Right atrium auricular region (tissue), 2 donors: ENCODE results near the gene GRK5. TPM values are rescaled to one million over a fixed set of nuclear protein-coding genes. Genes with fewer than 3 reads are reported as not detected.

Experiments
- DNase-seq: peaks from one replicate; pipeline ENCODE4 v3.0.0-alpha.2; 2019; ENCODE audit warnings: low spot score
- H3K27ac ChIP-seq, 2 donors: fragments of 200-600 bp; sonication (generic); 1 replicate in 1 of 2; 2 replicates in 1 of 2; pipeline ENCODE4 v1.5.1; 2016 to 2019
- H3K27me3 ChIP-seq, 2 donors: fragments of 200-600 bp; sonication (generic); one replicate each; pipeline versions ENCODE4 v1.5.1 to v1.6.0; 2017 to 2019
- H3K36me3 ChIP-seq: fragments of 200-600 bp; sonication (generic); one replicate; pipeline ENCODE4 v1.5.1; 2016
- H3K4me1 ChIP-seq, 2 donors: fragments of 200-600 bp; sonication (generic); one replicate each; pipeline versions ENCODE4 v1.5.1 to v1.6.0; 2017 to 2019
- H3K4me3 ChIP-seq, 2 donors: fragments of 200-600 bp; sonication (generic); 1 replicate in 1 of 2; 2 replicates in 1 of 2; pipeline ENCODE4 v1.5.1; 2017 to 2019; ENCODE audit warnings: mild to moderate bottlenecking in 1 of 2, moderate library complexity in 1 of 2
- H3K9me3 ChIP-seq, 2 donors: fragments of 200-600 bp; sonication (generic); one replicate each; pipeline ENCODE4 v1.5.1; 2019
- total RNA-seq, 2 donors: library from RNA; depleted of rRNA; stranded (reverse); fragments of >200 nt; gene quantifications; one replicate each; pipeline ENCODE4 v1.1.0, GENCODE V29; 2016
- TF ChIP-seq, protein P1 (sequence below), 2 donors: fragments of 200-600 bp; sonication (generic); IDR thresholded peaks; one replicate each; pipeline ENCODE4 v1.5.1; 2019; ENCODE audit warnings: antibody characterized with exemption in 2 of 2

Gene GRK5
- total RNA-seq, 2 donors from 2014 or later = 19.2 to 53.8 TPM

DNA sequence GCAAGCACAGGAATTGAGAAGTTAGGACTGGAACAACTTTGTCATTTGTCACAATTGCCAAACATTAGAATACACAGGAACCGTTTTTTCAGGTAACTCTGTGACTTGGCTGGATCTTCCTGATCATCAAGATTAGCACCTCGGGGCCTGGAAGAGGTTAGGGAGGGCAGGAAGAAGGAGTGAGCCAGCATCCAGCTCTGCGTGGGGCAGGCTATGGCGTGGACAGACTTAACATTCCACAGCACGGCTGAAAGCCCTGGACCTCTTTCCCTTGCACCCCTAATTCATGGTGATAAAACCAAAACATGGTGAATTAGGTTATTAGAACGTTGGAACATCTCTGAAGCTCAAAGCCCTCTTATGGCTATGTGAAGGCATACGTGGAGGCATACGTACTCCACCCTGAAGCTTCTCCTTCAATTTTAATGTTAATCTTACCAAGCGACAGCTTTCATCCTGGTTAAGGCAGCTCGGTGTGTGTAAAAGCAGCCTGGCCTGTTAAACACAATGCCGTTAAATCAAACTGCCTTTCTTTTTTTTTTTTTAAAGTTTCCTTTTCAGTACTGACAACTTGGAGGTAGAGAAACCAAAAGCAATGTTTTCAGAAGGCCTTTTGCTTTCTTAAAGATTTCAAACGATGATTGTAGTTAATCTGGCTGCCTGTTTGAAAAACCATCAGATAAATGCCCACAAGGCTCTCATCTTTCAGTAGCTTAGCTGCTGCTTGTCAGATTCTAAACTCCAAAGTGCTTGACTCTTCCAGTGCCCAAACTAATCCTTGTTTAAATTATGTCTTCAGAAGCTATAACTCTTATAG is 4.5 kb downstream of the GRK5 start:
- H3K4me3 ChIP-seq = peak overlapping the region in 1 of 2 donors; percentile 15
- peaks cover 0 to 63% of the 10 kb centered on the region in 2 donors for H3K4me1 ChIP-seq
- DNase-seq = no peak
- no peaks in the 10 kb centered on the region for H3K9me3 ChIP-seq
- no peaks in the 10 kb centered on the region for H3K36me3 ChIP-seq
- H3K27ac ChIP-seq = peak overlapping the region; percentile 98
- TF ChIP-seq, protein P1, sequence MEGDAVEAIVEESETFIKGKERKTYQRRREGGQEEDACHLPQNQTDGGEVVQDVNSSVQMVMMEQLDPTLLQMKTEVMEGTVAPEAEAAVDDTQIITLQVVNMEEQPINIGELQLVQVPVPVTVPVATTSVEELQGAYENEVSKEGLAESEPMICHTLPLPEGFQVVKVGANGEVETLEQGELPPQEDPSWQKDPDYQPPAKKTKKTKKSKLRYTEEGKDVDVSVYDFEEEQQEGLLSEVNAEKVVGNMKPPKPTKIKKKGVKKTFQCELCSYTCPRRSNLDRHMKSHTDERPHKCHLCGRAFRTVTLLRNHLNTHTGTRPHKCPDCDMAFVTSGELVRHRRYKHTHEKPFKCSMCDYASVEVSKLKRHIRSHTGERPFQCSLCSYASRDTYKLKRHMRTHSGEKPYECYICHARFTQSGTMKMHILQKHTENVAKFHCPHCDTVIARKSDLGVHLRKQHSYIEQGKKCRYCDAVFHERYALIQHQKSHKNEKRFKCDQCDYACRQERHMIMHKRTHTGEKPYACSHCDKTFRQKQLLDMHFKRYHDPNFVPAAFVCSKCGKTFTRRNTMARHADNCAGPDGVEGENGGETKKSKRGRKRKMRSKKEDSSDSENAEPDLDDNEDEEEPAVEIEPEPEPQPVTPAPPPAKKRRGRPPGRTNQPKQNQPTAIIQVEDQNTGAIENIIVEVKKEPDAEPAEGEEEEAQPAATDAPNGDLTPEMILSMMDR (IDR thresholded peaks at IDR 0.05) = no peak
- H3K27me3 ChIP-seq = no peaks in the 10 kb centered on the region

- DNase-seq = no peak
- Histone ChIP-seq H3K9me3 (no peaks in the 10 kb centered on the region), H3K4me3 (no peak overlapping the region), H3K36me3 (no peaks in the 10 kb centered on the region), H3K4me1 (peaks cover 0 to 81% of the 10 kb centered on the region in 2 donors), H3K27ac (no peak overlapping the region), H3K27me3 (no peaks in the 10 kb centered on the region)
- TF ChIP-seq, protein P1 (IDR thresholded peaks at IDR 0.05) = no peak
Observed at GRCh38 chr10:119215371-119215770, 8.0 kb downstream of the GRK5 start.

DNA sequence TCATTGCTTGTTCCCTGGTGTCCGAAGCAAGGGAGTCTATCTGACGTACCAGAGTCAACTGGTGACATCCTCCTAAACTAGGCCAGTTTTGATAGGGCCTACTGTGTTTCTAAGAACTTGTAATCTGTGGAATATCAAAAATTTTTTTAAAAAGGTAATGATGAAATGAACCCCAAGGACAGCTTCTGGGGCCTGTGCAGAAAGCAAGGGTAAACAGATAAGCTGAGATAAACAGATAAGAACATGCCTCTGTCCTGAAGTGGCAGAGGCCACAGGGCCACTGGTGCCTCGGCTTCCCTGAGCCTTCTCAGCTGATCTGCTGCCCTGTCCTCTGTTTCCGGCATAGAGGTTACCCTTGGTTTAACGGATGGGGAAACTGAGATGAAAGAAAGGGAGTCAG is 8.8 kb downstream of the GRK5 start:
- Histone ChIP-seq H3K36me3 (no peaks in the 10 kb centered on the region), H3K4me3 (no peak overlapping the region), H3K27me3 (no peaks in the 10 kb centered on the region), H3K4me1 (peaks cover 0 to 87% of the 10 kb centered on the region in 2 donors), H3K27ac (no peak overlapping the region), H3K9me3 (no peaks in the 10 kb centered on the region)
- TF ChIP-seq, protein P1 (IDR thresholded peaks at IDR 0.05) = no peak
- no peak for DNase-seq

DNA sequence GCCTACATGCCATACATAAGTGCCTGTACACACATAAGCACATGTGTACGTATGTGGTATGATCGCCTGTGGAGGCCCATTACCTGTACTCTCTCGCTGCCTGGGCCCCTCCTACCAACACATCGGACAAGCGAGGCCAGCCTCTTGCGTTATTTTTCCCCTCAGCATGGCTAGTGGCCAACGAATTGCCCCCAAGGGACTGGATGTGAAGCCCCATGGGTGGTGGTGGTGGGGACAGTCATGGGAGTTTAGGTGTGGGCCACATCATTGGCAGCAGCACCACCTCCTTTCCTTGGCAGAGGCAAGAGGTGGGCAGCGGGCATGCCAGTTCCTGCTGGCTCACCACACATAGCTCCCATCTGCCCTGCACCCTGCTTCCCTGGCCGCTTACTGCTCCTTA is 10.0 kb downstream of the GRK5 start:
- Histone ChIP-seq H3K27ac (peak overlapping the region in 1 of 2 donors; percentile 22), H3K36me3 (no peaks in the 10 kb centered on the region), H3K4me1 (peaks cover 0 to 85% of the 10 kb centered on the region in 2 donors), H3K27me3 (no peaks in the 10 kb centered on the region), H3K4me3 (no peak overlapping the region), H3K9me3 (no peaks in the 10 kb centered on the region)
- TF ChIP-seq, protein P1 (IDR thresholded peaks at IDR 0.05) = no peak
- DNase-seq = no peak

DNA sequence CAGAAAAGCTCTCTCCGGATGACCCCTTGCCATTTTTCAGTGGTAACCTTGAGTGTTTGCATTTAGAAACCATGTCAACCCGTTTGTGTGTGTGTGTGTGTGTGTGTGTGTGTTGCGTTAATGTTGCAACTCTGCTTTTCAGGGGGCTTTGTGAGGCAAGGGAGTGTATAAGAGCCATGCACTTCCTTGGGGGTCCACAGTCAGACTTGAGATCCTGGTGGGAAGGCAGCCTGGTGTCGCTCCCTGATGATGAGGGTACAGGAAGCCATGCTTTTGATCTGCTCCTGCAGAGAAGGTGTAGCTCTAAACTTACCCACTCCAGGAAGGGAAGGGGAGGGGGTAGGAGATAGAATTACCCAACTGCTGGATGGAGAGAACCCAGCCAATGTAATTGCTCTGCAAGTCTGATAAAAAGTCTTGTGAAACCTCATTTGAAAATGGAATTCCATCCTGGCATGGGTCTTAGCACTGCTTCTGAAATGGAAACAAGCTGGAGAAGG is 10.7 kb downstream of the GRK5 start:
- peaks cover 0 to 85% of the 10 kb centered on the region in 2 donors for H3K4me1 ChIP-seq
- no peak overlapping the region for H3K4me3 ChIP-seq
- H3K36me3 ChIP-seq = no peaks in the 10 kb centered on the region
- H3K9me3 ChIP-seq = no peaks in the 10 kb centered on the region
- no peak for DNase-seq
- H3K27ac ChIP-seq = peak overlapping the region in 1 of 2 donors; percentile 44
- H3K27me3 ChIP-seq = no peaks in the 10 kb centered on the region
- TF ChIP-seq, protein P1 (IDR thresholded peaks at IDR 0.05) = no peak
